ENCODE measurements around the gene TPST2.

The TPST2 gene

DNA sequence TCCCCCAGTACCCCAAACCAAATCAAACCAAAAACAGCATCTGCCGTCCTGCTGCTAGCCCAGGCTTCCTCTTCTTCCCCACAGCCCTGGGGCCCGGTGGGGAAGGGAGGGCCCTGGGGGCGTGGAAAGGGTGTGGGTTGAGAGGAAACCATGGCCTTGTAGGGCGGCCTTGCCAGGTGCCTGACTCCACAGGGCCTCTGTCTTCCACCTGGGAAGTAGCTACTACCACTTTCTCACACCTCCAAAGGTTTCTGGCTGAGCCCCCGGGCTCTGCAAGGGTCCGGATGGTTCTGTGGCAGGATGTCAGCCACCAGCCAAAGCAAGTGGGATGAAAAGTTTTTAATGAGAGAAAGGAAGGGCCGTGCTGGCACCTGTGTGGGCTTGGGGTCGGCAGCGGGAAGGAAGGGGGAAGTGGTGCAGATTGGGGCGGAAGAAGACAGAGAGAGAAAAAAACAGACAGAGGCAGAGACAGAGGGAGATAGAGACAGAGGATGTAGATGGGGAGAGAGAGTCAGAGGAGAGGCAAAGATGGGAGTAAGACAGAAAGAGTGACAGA is 10.5 kb downstream of the TPST2 start:
- DNase-seq, result no peak

GRCh38 chr22:26577081-26577480 is 12.9 kb downstream of the TPST2 start:
- DNase-seq, result no peak

DNA sequence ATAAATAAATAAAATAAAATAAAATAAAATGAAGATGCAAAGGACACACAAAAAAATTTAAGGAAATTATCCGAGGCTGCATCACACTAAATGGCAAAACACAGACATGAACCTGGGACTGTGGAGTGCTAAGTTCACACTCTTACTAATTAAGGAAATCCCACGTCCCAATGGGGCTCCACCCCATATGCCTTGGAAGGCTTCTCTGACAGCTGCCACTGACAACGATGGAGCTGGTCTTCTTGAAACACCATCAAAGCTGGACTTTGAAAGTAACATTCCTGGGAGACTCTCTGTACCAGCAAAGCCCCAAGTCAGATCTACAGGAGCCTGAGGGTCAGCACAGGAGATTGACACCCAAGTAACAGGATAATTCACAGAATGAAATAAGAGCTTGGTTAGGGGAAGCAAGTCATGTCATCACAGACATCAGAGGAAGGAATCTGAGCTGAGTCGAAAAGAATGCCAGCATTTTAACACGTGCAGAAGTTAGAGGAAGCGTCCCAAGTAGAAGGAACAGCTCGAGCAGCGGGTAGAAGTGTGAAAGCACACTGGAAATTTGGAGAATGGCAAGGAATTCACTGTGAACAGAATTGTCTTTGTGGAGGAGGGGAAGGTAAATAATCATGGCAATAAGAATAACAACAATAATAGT is 13.8 kb downstream of the TPST2 start:
- DNase-seq, result no peak

DNA sequence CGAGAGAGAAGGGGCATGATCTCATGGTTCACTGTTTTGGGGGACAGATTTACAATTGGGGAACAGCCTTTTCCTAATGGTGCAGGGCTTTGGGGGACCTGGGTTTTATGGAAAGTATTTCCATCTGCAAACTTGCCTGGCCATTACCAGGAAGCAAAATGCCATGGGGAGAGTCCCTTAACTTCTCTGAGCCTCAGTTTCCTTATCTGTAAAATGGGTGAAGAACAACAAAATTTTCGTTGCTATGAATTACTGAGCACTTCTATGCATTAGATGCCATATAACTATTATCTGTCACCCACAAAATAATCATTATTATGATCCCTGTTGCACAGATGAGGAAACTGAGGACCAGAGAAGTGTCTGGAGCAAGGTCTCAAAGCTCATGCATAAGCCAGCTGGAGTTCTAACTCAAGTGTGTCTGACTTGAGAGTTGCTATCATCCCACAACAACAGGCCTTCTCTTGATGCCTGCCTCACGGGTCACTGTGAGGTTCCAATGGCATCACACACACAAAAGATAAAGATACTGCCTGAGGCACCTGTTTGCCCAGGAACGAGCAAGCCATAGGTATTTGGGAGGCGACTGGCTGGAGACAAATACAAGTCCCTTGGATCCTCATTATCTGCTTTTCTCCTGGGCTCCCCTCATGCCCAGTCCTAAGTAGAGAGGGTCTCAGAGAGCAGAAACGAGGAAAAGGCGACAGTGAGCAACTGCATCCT is 15.8 kb downstream of the TPST2 start:
- DNase-seq, result no peak

GRCh38 chr22:26573026-26573662 is 16.8 kb downstream of the TPST2 start:
- DNase-seq, result no peak

DNA sequence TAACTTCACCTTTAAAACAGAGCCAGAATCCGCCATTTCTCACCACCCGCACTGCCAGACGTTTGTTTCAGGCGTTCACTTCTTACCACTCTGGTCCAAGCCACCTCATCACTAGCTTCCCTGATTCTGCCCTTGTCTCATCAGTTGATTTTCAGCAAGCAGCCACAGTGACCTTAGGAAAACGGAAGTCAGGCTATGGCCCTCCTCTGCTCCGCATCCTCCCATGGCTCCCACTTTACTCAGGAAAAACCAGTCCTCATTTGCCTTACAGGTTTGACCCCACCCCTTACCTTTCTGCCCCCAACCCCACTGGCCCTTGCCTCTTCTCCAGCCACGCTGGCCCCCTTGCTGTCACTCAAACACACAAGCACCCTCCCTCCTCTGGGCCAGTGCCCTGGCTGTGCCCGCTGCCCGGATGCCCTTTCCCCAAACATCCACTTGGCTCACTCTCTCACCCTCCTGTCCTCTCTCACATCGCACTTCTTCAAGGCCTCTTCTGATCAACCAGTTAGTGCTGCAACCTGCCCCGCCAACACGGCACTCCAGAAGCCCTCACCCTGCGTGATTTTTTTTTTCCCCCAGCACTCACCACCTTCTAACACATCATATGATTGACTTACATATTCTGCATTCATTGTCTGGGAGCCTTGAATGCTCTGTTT is 18.9 kb downstream of the TPST2 start:
- DNase-seq, result no peak

DNA sequence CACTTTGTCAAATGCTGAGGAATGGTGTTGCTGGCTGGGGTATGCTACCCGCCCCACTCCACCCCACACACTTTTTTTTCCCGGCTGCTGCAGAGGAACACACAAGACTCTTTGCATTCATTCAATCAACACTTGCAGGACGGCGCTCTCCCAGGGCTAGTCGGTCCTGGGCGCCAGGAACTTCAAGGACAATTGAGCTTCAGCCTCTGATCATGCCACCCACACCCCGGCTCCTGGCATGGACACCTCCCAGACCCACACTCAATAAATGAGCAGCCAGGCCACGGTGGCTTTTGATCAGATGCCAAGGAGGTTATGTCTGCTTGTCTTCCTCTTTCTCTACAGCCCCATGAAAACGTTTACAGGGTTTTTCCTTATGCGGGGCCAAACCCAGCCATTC is 19.8 kb downstream of the TPST2 start:
- DNase-seq, result no peak

DNA sequence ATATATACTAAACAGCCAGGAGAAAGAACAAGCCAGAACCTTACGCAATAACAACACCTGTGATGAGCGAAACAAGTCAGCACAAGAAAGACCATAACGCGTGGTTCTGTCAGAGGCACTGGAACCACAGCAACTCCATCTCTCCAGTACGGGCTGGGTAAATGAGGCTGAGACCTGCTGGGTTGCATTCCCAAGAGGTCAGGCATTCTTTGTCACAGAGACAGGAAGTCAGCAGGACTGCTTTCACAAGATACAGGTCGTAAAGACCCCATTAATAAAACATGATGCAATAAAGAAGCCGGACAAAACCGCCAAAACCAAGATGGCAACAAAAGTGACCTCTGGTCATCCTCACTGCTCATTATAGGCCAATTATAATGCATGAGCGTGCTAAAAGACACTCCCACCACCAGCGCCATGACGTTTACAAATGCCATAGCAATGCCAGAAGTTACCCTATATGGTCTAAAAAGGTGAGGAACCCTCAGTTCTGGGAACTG is 21.7 kb downstream of the TPST2 start:
- DNase-seq, result no peak

GRCh38 chr22:26567610-26568009 is 22.3 kb downstream of the TPST2 start:
- no peak for DNase-seq

GRCh38 chr22:26566994-26567393 is 22.9 kb downstream of the TPST2 start:
- DNase-seq, result no peak

GRCh38 chr22:26565889-26566288 is 24.0 kb downstream of the TPST2 start:
- DNase-seq, result no peak

- DNase-seq, result no peak
These were observed 24.8 kb downstream of the TPST2 start for GRCh38 chr22:26565181-26565580.

- DNase-seq, result no peak
These were observed 25.3 kb downstream of the TPST2 start for GRCh38 chr22:26564672-26565071.

DNA sequence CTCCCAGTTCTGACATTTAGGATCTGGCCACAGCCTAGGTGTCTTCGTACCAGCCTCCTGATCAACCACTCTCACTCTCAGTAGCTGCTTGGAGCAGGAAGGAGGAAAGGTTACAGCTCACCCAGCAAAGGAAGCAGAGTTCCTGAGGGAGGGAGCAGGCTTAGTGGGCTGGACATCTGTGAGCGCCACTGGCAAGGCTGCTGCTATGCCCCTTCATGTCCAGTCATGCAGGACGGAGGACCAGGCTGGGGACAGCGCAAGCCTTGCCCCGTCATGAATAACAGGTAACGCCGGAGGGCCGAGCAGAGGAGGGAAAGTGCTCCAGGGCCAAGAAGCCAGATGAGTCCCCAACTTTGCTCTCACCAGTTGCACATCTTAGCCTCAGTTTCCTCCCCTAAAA is 25.8 kb downstream of the TPST2 start:
- DNase-seq, result no peak

GRCh38 chr22:26563022-26563421 is 26.9 kb downstream of the TPST2 start:
- DNase-seq, result no peak

DNA sequence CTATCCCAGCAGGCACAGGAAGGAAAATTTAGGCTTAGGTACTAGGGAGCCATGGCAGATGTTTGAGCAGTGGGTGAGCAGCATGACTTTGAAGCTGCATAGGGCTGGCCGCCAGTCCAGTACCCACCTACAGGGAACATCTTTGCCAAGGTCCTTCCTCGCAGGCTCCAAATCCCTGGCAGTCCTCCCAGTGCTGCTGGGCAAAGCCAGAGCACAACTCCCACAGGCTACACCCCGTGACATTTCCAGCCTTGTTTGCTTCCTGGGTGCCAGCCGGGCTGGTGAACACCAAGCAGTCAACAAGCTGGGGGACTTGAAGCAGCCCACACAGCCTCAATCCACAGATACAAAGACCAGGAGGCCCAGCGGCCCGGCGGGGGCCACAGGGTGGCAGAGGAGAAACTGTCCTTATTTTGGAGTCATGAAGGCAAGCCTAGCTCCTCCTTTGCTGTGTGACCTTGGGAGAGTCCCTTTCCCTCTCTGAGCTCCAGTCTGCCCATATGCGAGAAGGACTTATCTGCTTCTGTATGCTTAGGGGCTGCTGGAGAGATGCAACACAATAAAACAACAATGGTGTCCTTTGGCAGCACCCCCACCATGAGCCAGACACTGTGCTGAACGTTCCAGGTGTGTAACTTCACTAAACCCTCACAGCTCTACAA is 28.0 kb downstream of the TPST2 start:
- DNase-seq, result no peak

DNA sequence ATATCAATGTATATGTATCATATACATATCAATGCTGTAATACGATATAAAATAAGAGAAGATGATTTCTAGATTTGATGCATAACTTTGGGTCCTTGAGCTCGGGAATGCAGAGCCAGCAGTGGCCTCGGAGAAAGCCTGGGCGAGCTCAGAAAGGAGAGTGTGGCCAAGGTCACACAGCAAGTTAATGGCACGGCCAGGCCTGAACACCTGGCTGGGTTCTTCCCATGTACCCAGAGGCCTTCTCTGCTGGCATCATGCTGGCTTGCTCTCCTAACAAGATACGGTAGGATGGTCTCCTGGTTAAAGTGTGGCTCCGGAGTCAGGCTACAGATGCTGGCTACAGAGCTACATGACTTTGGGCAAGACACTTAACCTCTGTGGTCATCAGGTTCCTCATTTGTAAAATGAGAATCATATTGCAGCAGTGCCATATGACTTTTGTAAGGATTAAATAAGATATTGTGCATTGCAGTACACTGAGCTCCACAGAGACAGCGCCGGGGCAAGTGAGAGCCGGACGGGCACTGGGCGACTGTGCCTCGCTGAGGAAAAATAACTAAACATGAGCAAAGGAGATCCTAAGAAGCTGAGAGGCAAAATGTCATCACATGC is 29.9 kb downstream of the TPST2 start:
- DNase-seq, result no peak

- no peak for DNase-seq
These were observed 31.6 kb downstream of the TPST2 start for GRCh38 chr22:26558248-26558895.

DNA sequence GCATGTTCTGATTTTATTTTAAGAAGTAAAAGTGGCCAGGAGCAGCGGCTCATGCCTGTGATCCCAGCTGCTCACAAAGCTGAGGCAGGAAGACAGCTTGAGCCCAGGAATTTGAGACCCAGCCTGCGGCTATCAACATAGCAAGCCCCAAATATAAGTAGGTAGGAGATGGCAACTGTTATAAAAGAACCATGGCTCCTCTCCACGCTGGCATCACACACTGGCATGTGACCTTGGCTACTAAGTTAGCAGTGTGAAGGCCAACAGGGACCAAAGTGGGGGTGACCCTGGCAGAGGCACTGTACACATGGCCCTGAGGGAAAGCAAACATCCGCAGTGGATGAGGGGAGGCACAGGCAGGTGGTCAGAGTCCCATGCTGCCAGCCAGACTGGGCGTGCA is 33.0 kb downstream of the TPST2 start:
- DNase-seq, result no peak

- DNase-seq, result no peak
These were observed 34.5 kb downstream of the TPST2 start for GRCh38 chr22:26555478-26555877.

DNA sequence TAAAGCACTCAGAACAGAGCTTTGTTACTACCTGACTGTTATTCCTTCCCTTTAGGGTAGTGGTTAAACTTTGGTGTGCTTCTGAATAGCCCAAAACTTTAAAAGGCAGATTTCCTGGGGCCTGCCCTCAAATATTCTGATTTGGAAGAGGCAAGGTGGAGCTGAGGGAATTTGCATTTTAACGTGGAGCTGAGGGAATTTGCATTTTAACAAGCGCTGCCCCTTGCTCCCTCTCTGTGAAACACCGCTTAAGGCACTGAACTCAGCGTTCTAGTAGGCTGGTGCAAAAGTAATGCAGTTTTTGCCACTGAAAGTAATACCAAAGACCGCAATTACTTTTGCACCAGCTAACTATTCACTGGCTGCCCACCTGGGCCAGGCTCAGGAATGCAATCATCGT is 35.0 kb downstream of the TPST2 start:
- DNase-seq, result no peak

Measured in NCI-H187 (cell line).